SU-DHL-6 (cell line): ENCODE measurements around the gene MSH3.

Experiments used
- H2AFZ ChIP-seq: fragments of 200-600 bp; sonication (generic); 2 replicates; pipeline ENCODE4 v1.6.1; 2014; ENCODE audit warnings: low read depth, mild to moderate bottlenecking, moderate library complexity, mixed read lengths, antibody characterized with exemption, low read length; ENCODE audit not compliant: severe bottlenecking
- H3F3A ChIP-seq: fragments of 200-600 bp; shearing (Covaris generic); 2 replicates; pipeline ENCODE4 v1.6.0; 2016; ENCODE audit warnings: antibody characterized with exemption, mild to moderate bottlenecking; ENCODE audit not compliant: insufficient read depth
- H3K27ac ChIP-seq: fragments of 200-600 bp; sonication (generic); 2 replicates; pipeline ENCODE4 v1.5.1; 2016; ENCODE audit warnings: low read depth, mild to moderate bottlenecking, low read length, moderate library complexity, mixed read lengths
- H3K27me3 ChIP-seq: fragments of 200-600 bp; sonication (generic), shearing (Covaris generic); 2 replicates; pipeline ENCODE4 v1.6.0; 2014; ENCODE audit warnings: mild to moderate bottlenecking, low read length
- H3K36me3 ChIP-seq: fragments of 200-600 bp; sonication (generic); 2 replicates; pipeline ENCODE4 v1.6.1; 2014; ENCODE audit warnings: mild to moderate bottlenecking, low read length, mixed read lengths
- H3K4me2 ChIP-seq: fragments of 300-600, 200-600 bp; shearing (Covaris generic), sonication (generic); 2 replicates; pipeline ENCODE4 v1.6.0; 2014; ENCODE audit warnings: low read length, low read depth, mild to moderate bottlenecking; ENCODE audit not compliant: poor library complexity, severe bottlenecking
- H3K4me3 ChIP-seq: fragments of 200-600 bp; sonication (generic); 2 replicates; pipeline ENCODE4 v1.5.1; 2014; ENCODE audit warnings: antibody characterized with exemption, low read length, mild to moderate bottlenecking, mixed read lengths; ENCODE audit not compliant: insufficient read depth, poor library complexity, severe bottlenecking
- H3K79me2 ChIP-seq: fragments of 200-600 bp; sonication (generic); 2 replicates; pipeline ENCODE4 v1.6.1; 2014; ENCODE audit warnings: mild to moderate bottlenecking, low read length, moderate library complexity; ENCODE audit not compliant: insufficient read depth
- H3K9ac ChIP-seq: fragments of 200-600 bp; sonication (generic); 2 replicates; pipeline ENCODE4 v1.7.0; 2014; ENCODE audit warnings: mild to moderate bottlenecking, low read length
- H3K9me2 ChIP-seq: fragments of 200-600 bp; sonication (generic); replicated peaks from 2 replicates; pipeline ENCODE4 v1.6.1; 2014; ENCODE audit warnings: low read length; ENCODE audit not compliant: insufficient read depth
- H3K9me3 ChIP-seq: fragments of 200-600 bp; sonication (generic); 2 replicates; pipeline ENCODE4 v1.6.1; 2014; ENCODE audit warnings: low read length, mixed read lengths; ENCODE audit not compliant: insufficient read depth
- H4K20me1 ChIP-seq: fragments of 200-600 bp; sonication (generic); 2 replicates; pipeline ENCODE4 v1.6.1; 2014; ENCODE audit warnings: low read depth, mild to moderate bottlenecking, antibody characterized with exemption, low read length, moderate library complexity, mixed read lengths
- EZH2phosphoT487 ChIP-seq: fragments of 200-600 bp; sonication (generic), shearing (Covaris generic); conservative IDR thresholded peaks from 2 replicates; pipeline ENCODE4 v1.6.1; 2018; ENCODE audit warnings: mild to moderate bottlenecking, antibody characterized with exemption, low read length, moderate library complexity, mixed read lengths
- TF ChIP-seq, protein P1 (sequence below): fragments of 200-600 bp; sonication (generic); IDR thresholded peaks from one replicate; pipeline ENCODE4 v1.5.1; 2017; ENCODE audit warnings: antibody characterized with exemption, mild to moderate bottlenecking, low read length, moderate library complexity; ENCODE audit not compliant: insufficient read depth, poor library complexity, severe bottlenecking

MSH3 gene

DNA sequence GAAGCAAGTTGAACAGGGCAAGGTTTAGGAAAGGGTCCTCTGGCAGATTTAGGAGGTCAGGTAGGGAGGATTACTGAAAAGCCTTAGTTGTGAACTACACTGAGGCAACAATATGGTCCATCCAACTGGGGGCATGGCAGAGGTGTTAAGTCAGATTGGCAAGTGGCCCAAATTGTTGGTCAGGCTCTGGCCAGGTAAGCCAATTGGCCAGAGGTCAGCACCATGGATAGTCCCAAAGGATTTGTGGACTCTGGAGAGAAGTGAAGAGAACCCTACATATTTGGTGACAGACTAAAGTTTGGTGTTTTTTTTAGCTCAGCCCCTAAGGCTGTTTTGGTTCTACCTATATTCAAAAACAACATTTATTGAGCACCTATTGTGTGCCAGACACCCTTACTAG, 266.6 kb downstream of the MSH3 start:
- no peaks in the 10 kb centered on the region for H3K9me2 ChIP-seq
- H2AFZ ChIP-seq = no peak overlapping the region
- no peaks in the 10 kb centered on the region for H3K36me3 ChIP-seq

DNA sequence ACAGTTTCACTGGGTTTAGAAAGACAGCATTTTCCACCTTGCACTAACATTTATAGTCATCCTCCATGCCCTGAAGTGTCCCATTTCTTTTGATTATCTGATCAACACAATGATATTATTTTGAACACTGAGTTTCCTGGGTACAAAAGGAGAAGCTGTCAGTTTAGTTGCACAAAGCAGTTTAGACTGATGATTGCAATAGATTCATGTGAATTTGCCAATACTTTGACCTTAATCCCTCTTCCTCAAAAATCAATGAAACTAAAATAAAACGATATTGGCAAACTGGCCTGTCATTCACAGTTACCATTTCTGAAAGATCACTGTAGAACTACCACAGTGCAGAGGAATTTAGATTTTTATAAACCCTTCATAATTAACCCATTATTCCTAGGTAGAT, 271.5 kb downstream of the MSH3 start:
- no peak overlapping the region for H3K4me3 ChIP-seq
- H3K27me3 ChIP-seq = no peaks in the 10 kb centered on the region
- no peak overlapping the region for H3K27ac ChIP-seq
- no peaks in the 10 kb centered on the region for H3K9me2 ChIP-seq
- TF ChIP-seq, protein P1, sequence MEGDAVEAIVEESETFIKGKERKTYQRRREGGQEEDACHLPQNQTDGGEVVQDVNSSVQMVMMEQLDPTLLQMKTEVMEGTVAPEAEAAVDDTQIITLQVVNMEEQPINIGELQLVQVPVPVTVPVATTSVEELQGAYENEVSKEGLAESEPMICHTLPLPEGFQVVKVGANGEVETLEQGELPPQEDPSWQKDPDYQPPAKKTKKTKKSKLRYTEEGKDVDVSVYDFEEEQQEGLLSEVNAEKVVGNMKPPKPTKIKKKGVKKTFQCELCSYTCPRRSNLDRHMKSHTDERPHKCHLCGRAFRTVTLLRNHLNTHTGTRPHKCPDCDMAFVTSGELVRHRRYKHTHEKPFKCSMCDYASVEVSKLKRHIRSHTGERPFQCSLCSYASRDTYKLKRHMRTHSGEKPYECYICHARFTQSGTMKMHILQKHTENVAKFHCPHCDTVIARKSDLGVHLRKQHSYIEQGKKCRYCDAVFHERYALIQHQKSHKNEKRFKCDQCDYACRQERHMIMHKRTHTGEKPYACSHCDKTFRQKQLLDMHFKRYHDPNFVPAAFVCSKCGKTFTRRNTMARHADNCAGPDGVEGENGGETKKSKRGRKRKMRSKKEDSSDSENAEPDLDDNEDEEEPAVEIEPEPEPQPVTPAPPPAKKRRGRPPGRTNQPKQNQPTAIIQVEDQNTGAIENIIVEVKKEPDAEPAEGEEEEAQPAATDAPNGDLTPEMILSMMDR = no peak
- TF ChIP-seq EZH2phosphoT487 = no peak
- no peak overlapping the region for H3K4me2 ChIP-seq
- H3K79me2 ChIP-seq = no peaks in the 10 kb centered on the region
- no peak overlapping the region for H3K9ac ChIP-seq
- no peak overlapping the region for H2AFZ ChIP-seq
- no peaks in the 10 kb centered on the region for H3F3A ChIP-seq
- no peaks in the 10 kb centered on the region for H3K36me3 ChIP-seq
- no peaks in the 10 kb centered on the region for H3K9me3 ChIP-seq
- H4K20me1 ChIP-seq = no peaks in the 10 kb centered on the region

More for the DNA sequence above, 266.6 kb downstream of the MSH3 start:
- H3K27ac ChIP-seq = no peak overlapping the region
- H3F3A ChIP-seq = no peaks in the 10 kb centered on the region
- TF ChIP-seq, protein P1 = no peak
- no peak for TF ChIP-seq EZH2phosphoT487
- no peak overlapping the region for H3K9ac ChIP-seq
- H3K79me2 ChIP-seq = no peaks in the 10 kb centered on the region
- no peak overlapping the region for H3K4me3 ChIP-seq
- H3K9me3 ChIP-seq = no peaks in the 10 kb centered on the region
- no peaks in the 10 kb centered on the region for H3K27me3 ChIP-seq
- H3K4me2 ChIP-seq = no peak overlapping the region
- H4K20me1 ChIP-seq = no peaks in the 10 kb centered on the region
